Measurements from ENCODE around the gene OSBPL10.

OSBPL10 gene

DNA sequence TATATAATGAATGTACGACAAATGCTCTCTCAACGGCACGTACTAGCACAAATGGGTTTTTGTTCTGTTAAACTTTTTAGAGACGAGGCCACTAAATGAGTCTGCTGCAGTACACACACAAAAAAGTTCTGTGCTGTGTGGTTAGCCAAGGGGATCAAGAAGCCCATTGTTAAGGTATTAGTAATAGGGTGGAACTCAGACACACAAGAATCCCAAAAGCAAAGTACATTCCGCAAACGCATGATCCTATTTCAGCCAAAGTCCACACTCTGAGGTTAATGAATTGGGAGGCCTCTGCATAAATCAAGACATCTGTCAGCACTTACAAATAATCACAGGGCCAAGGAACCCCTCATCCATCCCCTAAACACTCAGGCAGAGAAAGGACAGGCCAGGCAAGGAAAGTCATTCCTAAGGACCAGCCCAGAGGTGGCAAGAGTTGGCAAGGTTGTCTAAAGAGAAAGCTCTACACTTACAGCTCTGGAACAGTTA lies 12.1 kb downstream of the OSBPL10 start:
- H4K20me1 ChIP-seq (ENCODE audit: insufficient read depth, low read length): no peaks in the 10 kb centered on the region
- H2AFZ ChIP-seq (ENCODE audit: low read depth, low read length): no peak overlapping the region; the same call in 1 of the 2 replicates
- H3K4me2 ChIP-seq (ENCODE audit: low read length): peak overlapping the region; percentile 69
- peak overlapping the region; percentile 29 for H3K4me3 ChIP-seq (ENCODE audit: low read length)
- TF ChIP-seq EZH2phosphoT487 (IDR thresholded peaks at IDR 0.05; ENCODE audit: low read depth): no peak
- TF ChIP-seq, protein P1, sequence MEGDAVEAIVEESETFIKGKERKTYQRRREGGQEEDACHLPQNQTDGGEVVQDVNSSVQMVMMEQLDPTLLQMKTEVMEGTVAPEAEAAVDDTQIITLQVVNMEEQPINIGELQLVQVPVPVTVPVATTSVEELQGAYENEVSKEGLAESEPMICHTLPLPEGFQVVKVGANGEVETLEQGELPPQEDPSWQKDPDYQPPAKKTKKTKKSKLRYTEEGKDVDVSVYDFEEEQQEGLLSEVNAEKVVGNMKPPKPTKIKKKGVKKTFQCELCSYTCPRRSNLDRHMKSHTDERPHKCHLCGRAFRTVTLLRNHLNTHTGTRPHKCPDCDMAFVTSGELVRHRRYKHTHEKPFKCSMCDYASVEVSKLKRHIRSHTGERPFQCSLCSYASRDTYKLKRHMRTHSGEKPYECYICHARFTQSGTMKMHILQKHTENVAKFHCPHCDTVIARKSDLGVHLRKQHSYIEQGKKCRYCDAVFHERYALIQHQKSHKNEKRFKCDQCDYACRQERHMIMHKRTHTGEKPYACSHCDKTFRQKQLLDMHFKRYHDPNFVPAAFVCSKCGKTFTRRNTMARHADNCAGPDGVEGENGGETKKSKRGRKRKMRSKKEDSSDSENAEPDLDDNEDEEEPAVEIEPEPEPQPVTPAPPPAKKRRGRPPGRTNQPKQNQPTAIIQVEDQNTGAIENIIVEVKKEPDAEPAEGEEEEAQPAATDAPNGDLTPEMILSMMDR (IDR thresholded peaks at IDR 0.05; ENCODE audit: low read depth, low read length): no peak
- no peaks in the 10 kb centered on the region for H3K27me3 ChIP-seq (ENCODE audit: low read depth, low read length)
- peak overlapping the region; percentile 25; the same call in 1 of the 2 replicates for H3K27ac ChIP-seq (ENCODE audit: low read length)
- H3K4me1 ChIP-seq (ENCODE audit: low read length): peaks cover 74% of the 10 kb centered on the region
- no peaks in the 10 kb centered on the region for H3K9me3 ChIP-seq (ENCODE audit: insufficient read depth, low read length)
- H3K79me2 ChIP-seq (ENCODE audit: low read length): peaks cover 87% of the 10 kb centered on the region
- H3K9ac ChIP-seq (ENCODE audit: low read length): peak overlapping the region; percentile 34
- peaks cover 4% of the 10 kb centered on the region for H3K36me3 ChIP-seq (replicated peaks; ENCODE audit: low read depth, low read length)

- Histone ChIP-seq H3K79me2 (ENCODE audit: low read length) (peaks cover 87% of the 10 kb centered on the region), H3K9me3 (ENCODE audit: insufficient read depth, low read length) (no peaks in the 10 kb centered on the region), H3K4me2 (ENCODE audit: low read length) (peak overlapping the region; percentile 69), H3K36me3 (replicated peaks; ENCODE audit: low read depth, low read length) (peaks cover 4% of the 10 kb centered on the region), H3K4me1 (ENCODE audit: low read length) (peaks cover 72% of the 10 kb centered on the region), H4K20me1 (ENCODE audit: insufficient read depth, low read length) (no peaks in the 10 kb centered on the region), H2AFZ (ENCODE audit: low read depth, low read length) (no peak overlapping the region; the same call in 1 of the 2 replicates), H3K4me3 (ENCODE audit: low read length) (peak overlapping the region; percentile 29), H3K27me3 (ENCODE audit: low read depth, low read length) (no peaks in the 10 kb centered on the region), H3K9ac (ENCODE audit: low read length) (peak overlapping the region; percentile 34), H3K27ac (ENCODE audit: low read length) (peak overlapping the region; percentile 25; the same call in 1 of the 2 replicates)
- TF ChIP-seq, protein P1 (IDR thresholded peaks at IDR 0.05; ENCODE audit: low read depth, low read length): no peak
- TF ChIP-seq EZH2phosphoT487 (IDR thresholded peaks at IDR 0.05; ENCODE audit: low read depth): no peak
These were observed 12.6 kb downstream of the OSBPL10 start for GRCh38 chr3:31968369-31968926.

DNA sequence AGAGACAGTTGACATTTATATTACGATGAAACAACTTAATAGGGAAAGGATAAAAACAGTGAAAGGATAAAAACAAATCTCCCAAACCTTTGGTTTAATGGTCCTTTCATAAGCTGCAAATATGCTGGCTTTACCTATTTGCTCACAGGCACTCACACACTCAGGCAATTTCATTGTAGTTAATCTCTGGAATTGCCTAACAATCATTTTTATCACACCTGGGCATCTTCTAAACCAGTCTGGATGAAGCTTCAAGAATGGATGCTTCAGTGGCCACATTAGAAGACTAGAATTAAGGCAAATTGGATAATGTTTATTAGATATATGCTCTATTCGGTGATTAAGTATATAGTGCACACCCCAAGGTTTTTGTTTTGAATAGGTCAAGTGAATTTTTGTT lies 13.5 kb downstream of the OSBPL10 start:
- Histone ChIP-seq H2AFZ (ENCODE audit: low read depth, low read length) (no peak overlapping the region), H3K27ac (ENCODE audit: low read length) (no peak overlapping the region), H3K27me3 (ENCODE audit: low read depth, low read length) (no peaks in the 10 kb centered on the region), H3K4me2 (ENCODE audit: low read length) (peak overlapping the region; percentile 69), H3K9me3 (ENCODE audit: insufficient read depth, low read length) (no peaks in the 10 kb centered on the region), H3K4me3 (ENCODE audit: low read length) (no peak overlapping the region), H3K4me1 (ENCODE audit: low read length) (peaks cover 69% of the 10 kb centered on the region), H4K20me1 (ENCODE audit: insufficient read depth, low read length) (no peaks in the 10 kb centered on the region), H3K36me3 (replicated peaks; ENCODE audit: low read depth, low read length) (peaks cover 4% of the 10 kb centered on the region), H3K79me2 (ENCODE audit: low read length) (peaks cover 85% of the 10 kb centered on the region), H3K9ac (ENCODE audit: low read length) (no peak overlapping the region)
- TF ChIP-seq, protein P1 (IDR thresholded peaks at IDR 0.05; ENCODE audit: low read depth, low read length): no peak
- TF ChIP-seq EZH2phosphoT487 (IDR thresholded peaks at IDR 0.05; ENCODE audit: low read depth): no peak

GRCh38 chr3:31966978-31967591 lies 14.0 kb downstream of the OSBPL10 start:
- no peak overlapping the region for H3K4me3 ChIP-seq (ENCODE audit: low read length)
- no peaks in the 10 kb centered on the region for H4K20me1 ChIP-seq (ENCODE audit: insufficient read depth, low read length)
- 0 out of 2 replicates have a peak overlapping the region, but pooled peaks have one; percentile 13 for H3K27ac ChIP-seq (ENCODE audit: low read length)
- H3K9me3 ChIP-seq (ENCODE audit: insufficient read depth, low read length): no peaks in the 10 kb centered on the region
- H3K79me2 ChIP-seq (ENCODE audit: low read length): peaks cover 86% of the 10 kb centered on the region
- no peak overlapping the region for H2AFZ ChIP-seq (ENCODE audit: low read depth, low read length)
- H3K4me1 ChIP-seq (ENCODE audit: low read length): peaks cover 69% of the 10 kb centered on the region
- H3K27me3 ChIP-seq (ENCODE audit: low read depth, low read length): no peaks in the 10 kb centered on the region
- peaks cover 4% of the 10 kb centered on the region for H3K36me3 ChIP-seq (replicated peaks; ENCODE audit: low read depth, low read length)
- H3K9ac ChIP-seq (ENCODE audit: low read length): peak overlapping the region; percentile 26; the same call in 1 of the 2 replicates
- no peak for TF ChIP-seq EZH2phosphoT487 (IDR thresholded peaks at IDR 0.05; ENCODE audit: low read depth)
- TF ChIP-seq, protein P1 (IDR thresholded peaks at IDR 0.05; ENCODE audit: low read depth, low read length): no peak
- H3K4me2 ChIP-seq (ENCODE audit: low read length): peak overlapping the region; percentile 69
